HG02678 (cell line): ENCODE data around the gene SIRT7.

ENCODE experiments used
- ATAC-seq: cut with Tn5 transposase; IDR thresholded peaks from one replicate; pipeline ENCODE4 v1.9.1; 2021; ENCODE audit warnings: mild to moderate bottlenecking, moderate library complexity; ENCODE audit not compliant: unreplicated experiment

SIRT7 gene

GRCh38 chr17:81907219-81908145 lies 10.5 kb downstream of the SIRT7 start:
- ATAC-seq, result no peak

GRCh38 chr17:81906476-81907218 lies 11.3 kb downstream of the SIRT7 start:
- no peak for ATAC-seq

DNA sequence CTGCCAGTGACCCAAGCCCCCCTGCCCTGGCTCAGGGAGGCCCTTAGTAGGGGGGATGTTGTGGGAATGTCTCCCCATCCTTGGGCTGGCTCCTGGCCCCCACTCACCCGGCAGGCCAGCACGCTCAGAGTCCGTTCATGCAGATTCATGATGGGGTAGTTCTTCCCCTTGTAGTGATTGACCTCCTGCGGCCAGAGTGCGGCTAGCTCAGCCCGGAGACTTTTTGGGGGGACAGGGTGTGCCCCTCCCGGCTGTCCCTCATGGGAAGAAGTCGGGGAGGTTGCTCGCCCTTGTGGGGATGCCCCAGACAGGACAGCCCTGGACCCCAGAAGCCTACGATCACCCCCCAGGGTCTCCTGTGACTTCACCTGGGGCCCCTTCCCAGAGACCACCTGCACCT lies 12.0 kb downstream of the SIRT7 start:
- ATAC-seq, result no peak

- no peak for ATAC-seq
Observed at GRCh38 chr17:81905424-81905875, 12.5 kb downstream of the SIRT7 start.

DNA sequence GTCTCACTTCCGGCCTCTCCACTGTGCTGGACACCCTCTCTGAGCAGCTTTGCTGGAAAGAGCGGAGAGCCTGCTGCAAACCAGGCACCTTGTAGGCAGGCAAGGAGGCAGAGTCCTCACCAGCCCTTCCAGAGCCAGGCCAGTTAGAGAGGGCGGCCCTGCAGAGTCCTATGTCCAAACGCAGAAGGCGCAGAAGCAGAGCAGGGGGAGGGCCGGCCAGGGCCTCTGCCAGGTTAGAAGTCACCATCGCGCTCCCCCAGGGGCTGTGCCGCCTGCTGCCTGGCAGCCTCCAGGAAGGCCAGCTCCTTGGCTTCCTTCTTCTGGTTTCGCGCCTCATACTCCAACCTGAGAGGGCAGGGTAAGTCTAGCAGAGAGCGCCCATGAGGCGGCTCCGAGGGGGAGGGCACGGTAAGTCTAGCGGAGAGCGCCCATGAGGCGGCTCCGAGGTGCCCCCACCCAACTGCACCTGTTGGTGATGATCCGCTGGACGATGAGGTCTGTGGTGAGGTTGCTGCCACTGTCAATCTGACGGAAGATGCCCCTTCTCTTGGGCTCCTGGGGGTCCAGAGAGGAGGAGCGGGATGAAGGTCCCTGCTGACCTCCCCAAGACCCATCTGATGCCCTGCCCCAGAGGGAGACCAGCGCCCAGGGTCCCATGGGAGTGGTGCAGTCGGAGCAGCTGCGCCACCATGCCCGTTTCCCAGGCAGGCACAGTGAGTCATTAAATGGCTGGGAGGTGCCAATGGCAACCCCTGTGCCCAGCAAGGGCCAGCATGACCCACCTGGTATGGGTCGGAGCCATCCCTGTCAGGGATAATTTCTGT lies 13.2 kb downstream of the SIRT7 start:
- no peak for ATAC-seq

GRCh38 chr17:81903896-81904599 lies 13.9 kb downstream of the SIRT7 start:
- no peak for ATAC-seq

DNA sequence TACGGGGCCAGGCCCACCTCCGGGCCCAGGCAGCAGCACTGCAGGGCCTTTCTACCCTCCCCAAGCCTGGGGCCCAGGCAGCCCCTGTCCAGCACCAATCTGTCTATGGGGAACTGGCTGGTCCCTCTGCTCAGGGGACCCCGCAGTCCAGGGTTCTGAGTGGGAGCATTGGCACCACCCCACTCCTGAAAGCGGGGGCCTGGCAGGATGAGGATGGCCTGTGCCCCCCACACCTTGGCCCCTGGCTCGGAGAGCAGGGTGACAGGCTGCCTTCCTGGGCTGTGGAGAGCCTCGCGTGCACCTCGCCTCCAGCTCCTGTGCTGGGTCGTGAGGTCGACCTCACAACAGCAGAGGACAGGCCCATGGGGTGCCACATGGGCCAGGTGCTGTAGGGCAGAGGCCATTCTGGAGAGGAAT lies 14.6 kb downstream of the SIRT7 start:
- ATAC-seq, result no peak

- ATAC-seq, result no peak
Observed at GRCh38 chr17:81902653-81903414, 15.1 kb downstream of the SIRT7 start.

GRCh38 chr17:81902023-81902652 lies 15.8 kb downstream of the SIRT7 start, which contains the start of gene NPB:
NPB (plus strand) TSS chr17:81902238; CDS start chr17:81902278, 40 bp downstream.
- ATAC-seq, result no peak

GRCh38 chr17:81901167-81902022 lies 16.6 kb downstream of the SIRT7 start:
- ATAC-seq, result no peak

- ATAC-seq, result no peak
Observed at GRCh38 chr17:81900181-81900820, 17.7 kb downstream of the SIRT7 start.

- ATAC-seq, result no peak
Observed at GRCh38 chr17:81899514-81900166, 18.3 kb downstream of the SIRT7 start.

DNA sequence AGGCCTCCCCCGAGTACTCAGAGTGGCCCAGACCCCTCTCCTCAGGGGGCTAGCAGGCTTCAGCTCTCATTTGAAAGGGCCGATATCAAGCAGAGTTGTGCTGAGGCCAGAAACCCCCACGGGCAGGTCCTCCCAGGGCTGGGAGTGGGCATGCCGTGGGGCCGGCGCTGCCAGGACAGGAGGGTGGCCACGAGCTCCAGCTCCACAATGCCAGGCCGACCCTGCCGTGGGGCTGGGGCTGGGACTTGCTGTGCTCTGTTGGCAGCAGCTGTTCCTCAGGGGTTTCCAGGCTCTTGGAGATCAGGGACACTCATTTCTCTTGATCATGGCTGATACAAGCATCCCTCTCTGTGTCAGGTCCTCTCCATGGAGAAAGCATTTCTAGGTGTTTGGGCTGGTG lies 19.1 kb downstream of the SIRT7 start:
- no peak for ATAC-seq

DNA sequence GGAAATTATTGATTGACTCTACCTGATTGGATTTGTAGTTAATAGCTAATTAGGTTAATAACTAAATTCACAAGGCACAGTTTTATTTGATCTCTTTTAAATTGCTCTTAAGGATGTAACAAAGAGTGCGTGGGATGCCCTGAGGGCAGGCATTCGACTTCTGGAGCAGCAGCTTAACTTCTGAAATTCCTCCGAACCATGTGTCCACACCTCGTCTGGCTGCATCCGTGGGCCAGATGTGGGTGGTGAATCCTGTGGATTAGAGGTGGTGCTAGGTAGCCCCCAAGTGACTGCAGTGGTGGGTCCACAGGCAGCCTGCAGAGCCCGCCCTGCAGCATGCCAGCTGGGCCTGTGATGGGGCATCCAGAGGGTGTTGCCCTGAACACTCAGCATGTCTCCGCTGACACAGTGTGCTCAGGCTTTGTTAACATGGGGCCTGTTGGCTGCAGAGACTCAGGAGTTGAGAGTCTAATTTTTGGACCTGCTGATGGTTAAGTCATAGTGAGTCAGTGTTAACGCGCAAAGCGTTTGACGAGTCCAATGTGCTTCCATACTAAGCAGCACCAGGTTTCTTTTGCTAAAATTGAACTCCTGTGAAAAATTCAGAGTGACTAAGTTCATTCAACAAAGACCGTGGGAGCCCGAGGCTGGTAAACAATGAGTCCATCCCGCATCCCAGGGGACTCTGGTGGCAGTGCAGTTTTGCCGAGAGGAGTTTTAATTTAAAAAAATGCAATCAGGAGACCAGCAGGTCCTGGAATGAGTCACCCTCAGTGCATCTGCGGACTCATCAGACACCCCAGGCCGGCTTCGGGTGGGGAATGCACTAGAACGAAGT lies 19.7 kb downstream of the SIRT7 start:
- no peak for ATAC-seq

GRCh38 chr17:81895400-81895799 lies 22.6 kb downstream of the SIRT7 start:
- no peak for ATAC-seq

GRCh38 chr17:81891303-81891552 lies 26.7 kb downstream of the SIRT7 start:
- no peak for ATAC-seq
